GM19240 (cell line): ENCODE data around the gene ZNF787.

ENCODE experiments used
- DNase-seq: peaks from one replicate; pipeline ENCODE4 v3.0.0; 2011; ENCODE audit warnings: low spot score; ENCODE audit not compliant: insufficient read length

ZNF787 gene

GRCh38 chr19:56088497-56089215, 32.4 kb downstream of the ZNF787 start:
- no peak for DNase-seq

GRCh38 chr19:56087647-56088496, 33.2 kb downstream of the ZNF787 start:
- no peak for DNase-seq

- no peak for DNase-seq
Observed at GRCh38 chr19:56086671-56087430, 34.2 kb downstream of the ZNF787 start.

- no peak for DNase-seq
Observed at GRCh38 chr19:56085571-56086275, 35.4 kb downstream of the ZNF787 start.

GRCh38 chr19:56084835-56085536, 36.1 kb downstream of the ZNF787 start:
- DNase-seq, result no peak

- no peak for DNase-seq
Observed at GRCh38 chr19:56083668-56084067, 37.4 kb downstream of the ZNF787 start.

GRCh38 chr19:56080669-56081401, 40.3 kb downstream of the ZNF787 start:
- DNase-seq, result peak; percentile 83

GRCh38 chr19:56079609-56080008, 41.5 kb downstream of the ZNF787 start:
- no peak for DNase-seq

GRCh38 chr19:56076498-56076897, 44.6 kb downstream of the ZNF787 start:
- DNase-seq, result no peak

GRCh38 chr19:56071151-56071550, 49.9 kb downstream of the ZNF787 start:
- no peak for DNase-seq

GRCh38 chr19:56069642-56070041, 51.5 kb downstream of the ZNF787 start:
- DNase-seq, result no peak

- peak; percentile 51 for DNase-seq
Observed at GRCh38 chr19:56066152-56067023, 54.7 kb downstream of the ZNF787 start.

GRCh38 chr19:56053596-56053995, 67.5 kb downstream of the ZNF787 start:
- DNase-seq, result no peak
